ENCODE data around the gene OTOA.
"Not testable (repeated sequence)": the region's sequence is repeated elsewhere in the genome, so short reads cannot be mapped to it uniquely, and the experiment has no call there.

- not testable (repeated sequence) for TF ChIP-seq CTCF, POLR2A (IDR thresholded peaks at IDR 0.05)
Measured at GRCh38 chr16:21756192-21757079, 92.7 kb downstream of the OTOA start.
